Smooth muscle cell (in vitro differentiated cells): ENCODE data around the gene HS6ST2. TPM values are rescaled to one million over a fixed set of nuclear protein-coding genes. Genes with fewer than 3 reads are reported as not detected.

ENCODE experiments used
- DNase-seq: peaks from one replicate; lab custom pipeline; 2025; ENCODE audit not compliant: unreplicated experiment; lab: John Stamatoyannopoulos, UW
- H2AFZ ChIP-seq: fragments of 200-600 bp; sonication (generic); 2 replicates; pipeline ENCODE4 v1.6.0; 2016; ENCODE audit warnings: antibody characterized with exemption, low read depth, mild to moderate bottlenecking
- H3F3A ChIP-seq: fragments of 200-600 bp; sonication (generic); 2 replicates; pipeline ENCODE4 v1.6.0; 2017; ENCODE audit warnings: antibody characterized with exemption, low read depth
- H3K27ac ChIP-seq: fragments of 200-600 bp; sonication (generic); 2 replicates; pipeline ENCODE4 v1.5.1; 2016; ENCODE audit warnings: low read depth, mild to moderate bottlenecking
- H3K27me3 ChIP-seq: fragments of 200-600 bp; sonication (generic); 2 replicates; pipeline ENCODE4 v1.6.1; 2016; ENCODE audit warnings: low read depth, mild to moderate bottlenecking
- H3K36me3 ChIP-seq: fragments of 200-600 bp; sonication (generic); 2 replicates; pipeline ENCODE4 v1.5.1; 2016; ENCODE audit warnings: low read depth
- H3K4me1 ChIP-seq: fragments of 200-600 bp; sonication (generic); 2 replicates; pipeline ENCODE4 v1.5.1; 2016; ENCODE audit warnings: low read depth
- H3K4me2 ChIP-seq: fragments of 200-600 bp; sonication (generic); 2 replicates; pipeline ENCODE4 v1.6.0; 2016; ENCODE audit warnings: mild to moderate bottlenecking
- H3K4me3 ChIP-seq: fragments of 200-600 bp; sonication (generic); 2 replicates; pipeline ENCODE4 v1.5.1; 2016; ENCODE audit warnings: mild to moderate bottlenecking
- H3K79me2 ChIP-seq: fragments of 200-600 bp; sonication (generic); 2 replicates; pipeline ENCODE4 v1.6.0; 2016; ENCODE audit warnings: low read depth, mild to moderate bottlenecking
- H3K9ac ChIP-seq: fragments of 200-600 bp; sonication (generic); 2 replicates; pipeline ENCODE4 v1.6.0; 2016; ENCODE audit warnings: low read depth
- H3K9me3 ChIP-seq: fragments of 200-600 bp; sonication (generic); replicated peaks from 2 replicates; pipeline ENCODE4 v1.5.1; 2016; ENCODE audit warnings: low read depth
- H4K20me1 ChIP-seq: fragments of 200-600 bp; sonication (generic); 2 replicates; pipeline ENCODE4 v1.6.0; 2016; ENCODE audit warnings: low read depth
- WGBS: methylation state at CpG from one replicate; pipeline ENCODE4 v1.1.7; 2016; ENCODE audit warnings: low lambda C conversion rate; 5-methylcytosine and 5-hydroxymethylcytosine counted together
- polyA plus RNA-seq: library from polyadenylated mRNA; unstranded; fragments of >200 nt; fragmentation: Nextera tagmentation; extraction: Ambion mirVana; gene quantifications from 2 replicates; pipeline ENCODE4 v1.2.1, GENCODE V29; 2016
- total RNA-seq: library from RNA; depleted of rRNA; stranded (reverse); fragments of >200 nt; gene quantifications from 2 replicates; pipeline ENCODE4 v1.2.3, GENCODE V29; 2014
- TF ChIP-seq, protein P1 (sequence below): fragments of 200-600 bp; sonication (generic); IDR thresholded peaks from 2 replicates; pipeline ENCODE4 v1.5.1; 2017; ENCODE audit warnings: borderline replicate concordance, mild to moderate bottlenecking, antibody characterized with exemption; ENCODE audit not compliant: insufficient read depth, poor library complexity, severe bottlenecking

HS6ST2 gene
- total and polyA plus RNA-seq, 2 experiments from 2014 or later = 12.7 to 13.3 TPM

GRCh38 chrX:132692526-132692925 is 265.9 kb downstream of the HS6ST2 start:
- no peaks in the 10 kb centered on the region for H3K79me2 ChIP-seq
- H3K9me3 ChIP-seq = no peaks in the 10 kb centered on the region
- H3K27ac ChIP-seq = peak overlapping the region; percentile 9
- H3K36me3 ChIP-seq = no peaks in the 10 kb centered on the region
- H3F3A ChIP-seq = no peaks in the 10 kb centered on the region
- no peak for DNase-seq
- no peak overlapping the region for H3K4me2 ChIP-seq
- no peaks in the 10 kb centered on the region for H3K27me3 ChIP-seq
- WGBS = 69% methylated on average over 1 of the region's 1 CpG
- no peaks in the 10 kb centered on the region for H3K4me1 ChIP-seq
- H4K20me1 ChIP-seq = no peaks in the 10 kb centered on the region
- H3K9ac ChIP-seq = no peak overlapping the region
- TF ChIP-seq, protein P1, sequence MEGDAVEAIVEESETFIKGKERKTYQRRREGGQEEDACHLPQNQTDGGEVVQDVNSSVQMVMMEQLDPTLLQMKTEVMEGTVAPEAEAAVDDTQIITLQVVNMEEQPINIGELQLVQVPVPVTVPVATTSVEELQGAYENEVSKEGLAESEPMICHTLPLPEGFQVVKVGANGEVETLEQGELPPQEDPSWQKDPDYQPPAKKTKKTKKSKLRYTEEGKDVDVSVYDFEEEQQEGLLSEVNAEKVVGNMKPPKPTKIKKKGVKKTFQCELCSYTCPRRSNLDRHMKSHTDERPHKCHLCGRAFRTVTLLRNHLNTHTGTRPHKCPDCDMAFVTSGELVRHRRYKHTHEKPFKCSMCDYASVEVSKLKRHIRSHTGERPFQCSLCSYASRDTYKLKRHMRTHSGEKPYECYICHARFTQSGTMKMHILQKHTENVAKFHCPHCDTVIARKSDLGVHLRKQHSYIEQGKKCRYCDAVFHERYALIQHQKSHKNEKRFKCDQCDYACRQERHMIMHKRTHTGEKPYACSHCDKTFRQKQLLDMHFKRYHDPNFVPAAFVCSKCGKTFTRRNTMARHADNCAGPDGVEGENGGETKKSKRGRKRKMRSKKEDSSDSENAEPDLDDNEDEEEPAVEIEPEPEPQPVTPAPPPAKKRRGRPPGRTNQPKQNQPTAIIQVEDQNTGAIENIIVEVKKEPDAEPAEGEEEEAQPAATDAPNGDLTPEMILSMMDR = no peak
- H2AFZ ChIP-seq = no peak overlapping the region
- no peak overlapping the region for H3K4me3 ChIP-seq

DNA sequence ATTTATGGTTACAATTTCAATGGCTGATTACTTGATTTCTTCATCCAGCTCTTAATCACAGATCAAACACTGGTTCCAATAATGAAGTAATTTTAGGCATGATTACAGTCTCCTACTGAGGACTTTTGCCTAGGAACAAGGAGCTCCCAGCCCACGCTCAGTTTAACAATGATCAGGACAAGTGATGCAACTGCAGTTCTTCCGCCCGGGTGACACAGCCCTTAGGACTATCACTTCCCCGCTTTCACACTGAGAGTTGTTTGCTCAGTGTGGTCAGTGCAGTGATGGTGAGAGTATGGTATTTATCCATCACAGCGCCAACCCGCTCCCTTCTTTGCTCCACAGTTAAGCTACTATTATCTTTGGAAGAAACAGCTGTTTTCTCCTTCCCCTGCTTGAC is 266.4 kb downstream of the HS6ST2 start:
- H3K4me2 ChIP-seq = no peak overlapping the region
- H3K36me3 ChIP-seq = no peaks in the 10 kb centered on the region
- no peaks in the 10 kb centered on the region for H3K79me2 ChIP-seq
- no peaks in the 10 kb centered on the region for H3K4me1 ChIP-seq
- WGBS = 60% methylated on average over 6 of the region's 6 CpGs
- TF ChIP-seq, protein P1 = no peak
- H3K9me3 ChIP-seq = no peaks in the 10 kb centered on the region
- H3F3A ChIP-seq = no peaks in the 10 kb centered on the region
- H2AFZ ChIP-seq = no peak overlapping the region
- no peaks in the 10 kb centered on the region for H4K20me1 ChIP-seq
- peak overlapping the region; percentile 9 for H3K27ac ChIP-seq
- no peaks in the 10 kb centered on the region for H3K27me3 ChIP-seq
- no peak overlapping the region for H3K4me3 ChIP-seq
- H3K9ac ChIP-seq = no peak overlapping the region
- no peak for DNase-seq

DNA sequence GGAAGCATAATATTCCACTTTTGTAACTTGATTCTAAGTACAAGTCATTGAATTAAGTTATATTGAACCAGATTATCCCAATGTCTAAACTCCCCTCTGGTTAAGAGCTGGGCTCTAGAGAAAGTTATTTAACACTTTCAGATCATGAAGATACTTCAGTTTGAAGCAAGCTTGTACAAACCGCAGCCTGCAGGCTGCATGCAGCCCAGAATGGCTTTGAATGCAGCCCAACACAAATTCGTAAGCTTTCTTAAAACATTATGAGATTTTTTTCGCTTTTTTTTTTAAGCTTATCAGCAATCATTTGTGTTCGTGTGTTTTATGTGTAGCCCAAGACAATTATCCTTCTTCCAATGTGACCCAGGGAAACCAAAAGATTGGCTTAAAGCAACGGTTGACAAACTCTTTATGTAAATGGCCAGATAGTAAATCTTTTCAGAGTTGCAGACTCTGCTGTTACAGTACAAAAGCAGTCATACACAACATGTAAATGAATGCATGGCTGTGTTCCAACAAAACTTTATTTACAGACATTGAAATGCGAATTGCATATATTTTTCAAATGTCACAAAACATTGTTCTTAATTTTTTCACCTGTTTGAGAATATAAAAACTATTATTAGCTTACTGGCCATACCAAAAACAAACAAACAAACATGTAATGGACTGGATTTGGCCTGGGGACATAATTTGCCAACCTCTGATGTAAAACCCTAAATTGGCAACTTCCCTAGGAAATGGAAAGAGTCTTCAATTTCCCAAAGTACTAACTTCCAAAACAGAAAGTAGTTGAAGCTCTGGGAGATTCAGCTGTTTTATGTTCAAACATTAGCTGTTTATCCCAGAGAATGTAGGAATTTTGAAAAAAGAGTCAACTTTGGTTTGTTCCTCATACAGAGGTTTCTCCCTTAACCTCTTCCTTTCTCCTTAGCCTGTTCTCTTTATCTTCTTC is 268.5 kb downstream of the HS6ST2 start:
- Histone ChIP-seq H3K27ac (no peak overlapping the region), H3K27me3 (no peaks in the 10 kb centered on the region), H3K4me1 (no peaks in the 10 kb centered on the region), H3K9me3 (no peaks in the 10 kb centered on the region), H3K4me3 (no peak overlapping the region), H3K9ac (no peak overlapping the region), H3K79me2 (no peaks in the 10 kb centered on the region), H3K4me2 (no peak overlapping the region), H4K20me1 (no peaks in the 10 kb centered on the region), H3K36me3 (no peaks in the 10 kb centered on the region), H2AFZ (no peak overlapping the region), H3F3A (no peaks in the 10 kb centered on the region)
- DNase-seq = no peak
- TF ChIP-seq, protein P1 = no peak
- 49% methylated on average over 6 of the region's 6 CpGs for WGBS
